Colonic mucosa (tissue), 4 donors: ENCODE data around the gene TTLL11. TPM values are rescaled to one million over a fixed set of nuclear protein-coding genes. Genes with fewer than 3 reads are reported as not detected.

Experiments used
- DNase-seq: peaks from one replicate; pipeline ENCODE4 v3.0.0-alpha.2; 2020
- H3K27ac ChIP-seq: fragments of 200-600 bp; one replicate; pipeline ENCODE4 v1.8.0; 2021
- H3K27me3 ChIP-seq: fragments of 200-600 bp; one replicate; pipeline ENCODE4 v1.8.0; 2021
- H3K36me3 ChIP-seq: fragments of 200-600 bp; one replicate; pipeline ENCODE4 v1.8.0; 2021
- H3K4me1 ChIP-seq: fragments of 200-600 bp; one replicate; pipeline ENCODE4 v1.8.0; 2021; ENCODE audit warnings: mild to moderate bottlenecking
- H3K4me3 ChIP-seq: fragments of 200-600 bp; one replicate; pipeline ENCODE4 v1.8.0; 2021
- H3K9ac ChIP-seq, 2 donors: one replicate each; pipeline ENCODE4 v1.7.0; 2013; ENCODE audit warnings: control low read depth in 2 of 2, low read depth in 2 of 2, low read length in 2 of 2
- H3K9me3 ChIP-seq: fragments of 200-600 bp; one replicate; pipeline ENCODE4 v1.8.0; 2021
- intact Hi-C: fragments of 100-400 bp; cut with DNase I; formaldehyde crosslinking; loops from one replicate; pipeline ENCODE4 v1.14.1; 2022
- total RNA-seq, 2 donors: library from RNA; stranded (reverse); fragmentation: NEBNext Ultra II Directional in 1 of 2; extraction: Animal tissue kit (Norgen Biotek cat#: 25700) in 1 of 2; gene quantifications; one replicate each; pipeline ENCODE4 v1.2.1, GENCODE V29; 2021
- TF ChIP-seq, protein P1 (sequence below): fragments of 200-600 bp; IDR thresholded peaks from one replicate; pipeline ENCODE4 v1.8.0; 2022; ENCODE audit warnings: antibody characterized with exemption, mild to moderate bottlenecking
- donor health status: healthy.
- donor health status: DM: no; HTN: no; CAD: no.
- donor health status: DM: no; HTN: no; CAD: no.

Gene TTLL11
- total RNA-seq, 2 donors from 2014 or later: 5.1 to 5.5 TPM

DNA sequence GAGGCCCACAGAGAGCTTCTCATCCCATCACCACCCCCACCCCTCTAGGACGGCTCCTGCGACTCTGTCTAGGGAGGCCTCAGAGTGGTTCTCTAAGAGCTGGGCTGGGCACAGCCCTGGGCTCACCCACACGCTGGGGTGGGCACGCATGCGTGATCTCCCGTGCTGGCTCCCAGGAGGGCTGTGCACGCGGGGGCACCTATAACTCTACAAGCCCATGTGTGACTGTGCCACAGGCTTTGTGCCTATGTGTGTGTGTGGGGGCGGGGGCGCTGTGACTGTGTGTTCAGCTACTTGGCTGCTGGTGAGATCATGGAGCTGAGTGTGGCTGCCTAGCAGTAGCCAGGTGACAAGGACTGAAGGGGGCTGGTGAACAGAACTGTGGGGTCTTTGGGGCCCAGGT lies 34.3 kb upstream of the TTLL11 start:
- TF ChIP-seq, protein P1, sequence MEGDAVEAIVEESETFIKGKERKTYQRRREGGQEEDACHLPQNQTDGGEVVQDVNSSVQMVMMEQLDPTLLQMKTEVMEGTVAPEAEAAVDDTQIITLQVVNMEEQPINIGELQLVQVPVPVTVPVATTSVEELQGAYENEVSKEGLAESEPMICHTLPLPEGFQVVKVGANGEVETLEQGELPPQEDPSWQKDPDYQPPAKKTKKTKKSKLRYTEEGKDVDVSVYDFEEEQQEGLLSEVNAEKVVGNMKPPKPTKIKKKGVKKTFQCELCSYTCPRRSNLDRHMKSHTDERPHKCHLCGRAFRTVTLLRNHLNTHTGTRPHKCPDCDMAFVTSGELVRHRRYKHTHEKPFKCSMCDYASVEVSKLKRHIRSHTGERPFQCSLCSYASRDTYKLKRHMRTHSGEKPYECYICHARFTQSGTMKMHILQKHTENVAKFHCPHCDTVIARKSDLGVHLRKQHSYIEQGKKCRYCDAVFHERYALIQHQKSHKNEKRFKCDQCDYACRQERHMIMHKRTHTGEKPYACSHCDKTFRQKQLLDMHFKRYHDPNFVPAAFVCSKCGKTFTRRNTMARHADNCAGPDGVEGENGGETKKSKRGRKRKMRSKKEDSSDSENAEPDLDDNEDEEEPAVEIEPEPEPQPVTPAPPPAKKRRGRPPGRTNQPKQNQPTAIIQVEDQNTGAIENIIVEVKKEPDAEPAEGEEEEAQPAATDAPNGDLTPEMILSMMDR: no peak
- intact Hi-C loops: loop anchor here (10.0 kb wide), 2 partner anchors 327 to 677 kb away; partner anchors contain the start of gene OR1K1
- peaks cover 12% of the 10 kb centered on the region for H3K27me3 ChIP-seq
- no peaks in the 10 kb centered on the region for H3K9me3 ChIP-seq
- no peak overlapping the region for H3K27ac ChIP-seq
- H3K4me1 ChIP-seq: no peaks in the 10 kb centered on the region
- no peak overlapping the region for H3K4me3 ChIP-seq
- no peaks in the 10 kb centered on the region for H3K36me3 ChIP-seq
- no peak for DNase-seq
- no peak overlapping the region for H3K9ac ChIP-seq

GRCh38 chr9:122126331-122127261 lies 33.5 kb upstream of the TTLL11 start:
- TF ChIP-seq, protein P1: no peak
- Histone ChIP-seq H3K4me1 (no peaks in the 10 kb centered on the region), H3K27me3 (peaks cover 12% of the 10 kb centered on the region), H3K36me3 (no peaks in the 10 kb centered on the region), H3K9ac (no peak overlapping the region), H3K27ac (no peak overlapping the region), H3K9me3 (no peaks in the 10 kb centered on the region), H3K4me3 (peak overlapping the region; percentile 19)
- intact Hi-C loops: loop anchor here (10.0 kb wide), 2 partner anchors 328 to 678 kb away; partner anchors contain the start of gene OR1K1
- no peak for DNase-seq

- DNase-seq: no peak
- Histone ChIP-seq H3K4me1 (no peaks in the 10 kb centered on the region), H3K9ac (no peak overlapping the region), H3K4me3 (no peak overlapping the region), H3K27me3 (peaks cover 12% of the 10 kb centered on the region), H3K9me3 (no peaks in the 10 kb centered on the region), H3K27ac (no peak overlapping the region), H3K36me3 (no peaks in the 10 kb centered on the region)
- TF ChIP-seq, protein P1: peak; percentile 14
- intact Hi-C loops: loop anchor here (1.0 to 10.0 kb wide), 3 partner anchors 225 to 679 kb away; partner anchors contain the start of gene OR1K1
Measured at GRCh38 chr9:122125509-122126330, 32.6 kb upstream of the TTLL11 start.

DNA sequence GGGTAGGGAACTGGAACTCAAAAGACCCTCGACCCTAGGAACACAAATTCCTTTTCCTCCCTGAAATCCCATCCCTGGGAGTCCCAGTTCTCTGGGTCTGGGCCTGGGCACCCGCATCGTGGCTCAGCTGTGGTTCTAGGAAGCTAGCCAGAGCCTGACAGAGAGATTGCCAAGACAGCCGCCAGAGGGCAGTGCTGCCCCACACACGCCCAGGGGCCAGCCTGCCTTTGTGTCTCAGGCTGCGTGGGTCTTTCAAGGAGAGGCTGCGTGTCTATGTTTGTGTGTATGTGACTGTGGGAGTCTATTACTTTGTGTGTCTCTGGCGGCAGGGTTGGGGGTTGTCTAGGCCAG lies 32.0 kb upstream of the TTLL11 start:
- intact Hi-C loops: loop anchor here (1.0 to 10.0 kb wide), 3 partner anchors 225 to 680 kb away; partner anchors contain the start of gene OR1K1
- Histone ChIP-seq H3K27ac (no peak overlapping the region), H3K27me3 (peaks cover 12% of the 10 kb centered on the region), H3K4me1 (no peaks in the 10 kb centered on the region), H3K36me3 (no peaks in the 10 kb centered on the region), H3K4me3 (no peak overlapping the region), H3K9me3 (no peaks in the 10 kb centered on the region), H3K9ac (no peak overlapping the region)
- peak; percentile 83 for DNase-seq
- TF ChIP-seq, protein P1: peak; percentile 94

DNA sequence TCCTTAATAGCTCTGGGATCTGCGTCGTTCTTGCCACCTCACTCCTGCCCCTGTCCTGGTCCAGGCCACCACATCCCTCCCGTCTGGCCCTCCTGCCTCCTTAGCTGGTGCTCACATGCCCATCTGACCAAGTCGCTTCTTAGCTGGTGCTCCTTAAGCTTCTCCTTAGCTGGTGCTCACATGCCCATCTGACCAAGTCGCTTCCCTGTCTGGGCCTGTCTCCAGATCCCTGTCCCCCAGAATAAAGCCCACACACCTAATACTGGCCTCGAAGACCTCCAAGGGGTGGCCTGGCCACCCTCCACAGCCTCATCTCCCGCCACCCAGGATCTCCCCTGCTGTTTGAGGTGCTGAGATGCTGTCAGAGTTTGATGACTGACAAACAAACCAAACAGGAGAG lies 31.4 kb upstream of the TTLL11 start:
- H3K9ac ChIP-seq: no peak overlapping the region
- H3K36me3 ChIP-seq: no peaks in the 10 kb centered on the region
- no peak overlapping the region for H3K4me3 ChIP-seq
- peaks cover 12% of the 10 kb centered on the region for H3K27me3 ChIP-seq
- intact Hi-C loops: loop anchor here (10.0 kb wide), 2 partner anchors 330 to 680 kb away; partner anchors contain the start of gene OR1K1
- no peaks in the 10 kb centered on the region for H3K9me3 ChIP-seq
- H3K4me1 ChIP-seq: no peaks in the 10 kb centered on the region
- TF ChIP-seq, protein P1: no peak
- H3K27ac ChIP-seq: no peak overlapping the region
- no peak for DNase-seq
